Adipocyte (in vitro differentiated cells): ENCODE data around the gene ZNF181.
"Not testable (repeated sequence)": the region's sequence is repeated elsewhere in the genome, so short reads cannot be mapped to it uniquely, and the experiment has no call there.

Experiments used
- DNase-seq: peaks from one replicate; pipeline ENCODE4 v3.0.0-alpha.2; 2015; ENCODE audit warnings: low read depth
- H3K27me3 ChIP-seq: replicated peaks from 2 replicates; pipeline ENCODE4 v1.7.0; 2013; ENCODE audit warnings: mild to moderate bottlenecking, low read length, moderate library complexity; ENCODE audit not compliant: control insufficient read depth, insufficient read depth
- H3K36me3 ChIP-seq: 2 replicates; pipeline ENCODE4 v1.7.0; 2013; ENCODE audit warnings: low read length, mild to moderate bottlenecking, moderate library complexity; ENCODE audit not compliant: control insufficient read depth, insufficient read depth, severe bottlenecking
- H3K4me1 ChIP-seq: 2 replicates; pipeline ENCODE4 v1.7.0; 2013; ENCODE audit warnings: mild to moderate bottlenecking, low read length, moderate library complexity; ENCODE audit not compliant: control insufficient read depth, insufficient read depth
- H3K4me3 ChIP-seq: 2 replicates; pipeline ENCODE4 v1.7.0; 2013; ENCODE audit warnings: mild to moderate bottlenecking, low read length, moderate library complexity
- H3K9ac ChIP-seq: 2 replicates; pipeline ENCODE4 v1.7.0; 2013; ENCODE audit warnings: mild to moderate bottlenecking, low read length, moderate library complexity
- H3K9me3 ChIP-seq: 2 replicates; pipeline ENCODE4 v1.7.0; 2013; ENCODE audit warnings: mild to moderate bottlenecking, low read length, moderate library complexity; ENCODE audit not compliant: control insufficient read depth

ZNF181 gene

DNA sequence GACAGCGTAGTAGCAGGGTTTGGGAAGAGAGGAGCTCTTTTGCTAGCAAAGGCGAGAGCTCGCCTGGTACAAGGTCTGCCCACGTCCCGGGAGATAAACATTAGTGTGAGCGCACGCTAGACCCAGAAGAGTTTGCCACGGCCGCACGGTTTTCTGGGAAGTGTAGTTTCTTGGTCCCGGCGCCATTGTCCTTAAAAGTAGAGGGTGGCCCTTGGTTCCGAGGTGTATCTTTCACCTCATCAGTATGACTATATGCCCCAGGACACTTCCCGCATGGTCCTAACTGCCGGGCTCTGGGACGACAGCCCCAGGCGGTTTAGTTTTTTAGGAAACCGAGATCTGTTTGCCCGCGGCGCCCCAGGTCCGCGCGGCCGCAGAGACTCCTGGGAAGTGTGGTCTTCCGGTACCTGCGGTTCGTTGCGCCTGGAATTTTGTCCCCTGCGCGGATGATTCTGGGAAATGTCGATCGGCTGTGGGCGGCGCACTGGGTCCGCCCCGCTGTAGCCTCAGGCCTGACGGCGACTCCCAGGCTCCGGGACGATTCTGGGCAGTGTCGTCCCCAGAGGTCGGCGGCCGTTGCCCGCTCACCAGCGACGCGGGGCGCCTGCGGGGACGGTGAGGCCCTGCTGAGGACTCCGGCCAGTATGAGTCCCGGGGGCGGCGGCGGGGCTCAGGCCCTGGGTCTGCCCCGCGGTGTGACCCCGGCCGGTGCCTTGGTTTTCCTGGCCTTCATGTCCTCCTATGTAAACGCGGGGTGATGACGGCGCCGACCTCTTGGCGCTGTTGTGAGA is at the start of gene ZNF181:
Gene ZNF181, plus strand, starts transcription at position 498 of the 791 bp plus-strand sequence. CDS start 795 bp downstream, outside the sequence.
- Histone ChIP-seq H3K4me3 (peak within 1 kb of the TSS; percentile 100), H3K27me3 (no peaks in the 10 kb centered on the region), H3K4me1 (peaks cover 14% of the 10 kb centered on the region), H3K9ac (peak within 1 kb of the TSS; percentile 97), H3K9me3 (peaks cover 24% of the 10 kb centered on the region), H3K36me3 (peaks cover 34% of the 10 kb centered on the region)
- DNase-seq, result peak; percentile 95

DNA sequence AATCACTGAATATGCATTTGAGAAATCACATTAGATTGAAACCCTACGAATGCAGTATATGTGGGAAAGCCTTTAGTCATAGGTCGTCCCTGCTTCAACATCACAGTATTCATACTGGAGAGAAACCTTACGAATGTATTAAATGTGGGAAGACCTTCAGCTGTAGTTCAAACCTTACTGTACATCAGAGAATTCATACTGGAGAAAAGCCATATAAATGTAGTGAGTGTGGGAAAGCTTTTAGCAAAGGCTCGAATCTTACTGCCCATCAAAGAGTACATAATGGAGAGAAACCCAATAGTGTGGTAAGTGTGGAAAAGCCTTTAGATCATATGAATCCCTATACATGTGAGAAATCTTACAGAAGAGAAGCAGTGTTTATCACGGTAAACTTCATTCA is 48.8 kb upstream of the ZNF181 start:
- peak overlapping the region; percentile 31 for H3K4me3 ChIP-seq
- not testable (repeated sequence) for H3K9ac ChIP-seq, DNase-seq, H3K4me1 ChIP-seq, H3K27me3 ChIP-seq
- peaks cover 57% of the 10 kb centered on the region for H3K36me3 ChIP-seq
- H3K9me3 ChIP-seq, result peaks cover 77% of the 10 kb centered on the region

DNA sequence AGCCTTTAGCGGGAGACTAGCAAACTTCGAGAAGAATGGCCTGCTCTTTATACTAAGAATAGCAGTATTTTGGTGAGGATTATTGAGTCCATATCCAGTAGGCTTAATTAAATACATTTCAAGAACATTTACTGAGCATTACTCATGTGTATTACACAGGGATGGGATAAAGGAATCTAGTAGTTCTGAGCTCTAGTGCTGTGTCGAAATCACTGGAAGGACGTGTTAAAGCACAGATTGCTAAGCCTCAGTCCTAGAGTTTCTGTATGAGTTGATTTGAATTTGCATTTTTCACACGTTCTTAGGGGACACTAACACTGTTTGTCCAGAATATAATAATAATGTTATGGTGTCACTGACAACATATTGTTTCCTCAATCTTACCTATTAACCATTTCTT is 47.6 kb upstream of the ZNF181 start:
- DNase-seq, result no peak
- H3K4me3 ChIP-seq, result peak overlapping the region; percentile 24
- no peaks in the 10 kb centered on the region for H3K4me1 ChIP-seq
- no peaks in the 10 kb centered on the region for H3K27me3 ChIP-seq
- peaks cover 72% of the 10 kb centered on the region for H3K9me3 ChIP-seq
- H3K36me3 ChIP-seq, result peaks cover 45% of the 10 kb centered on the region
- H3K9ac ChIP-seq, result no peak overlapping the region

DNA sequence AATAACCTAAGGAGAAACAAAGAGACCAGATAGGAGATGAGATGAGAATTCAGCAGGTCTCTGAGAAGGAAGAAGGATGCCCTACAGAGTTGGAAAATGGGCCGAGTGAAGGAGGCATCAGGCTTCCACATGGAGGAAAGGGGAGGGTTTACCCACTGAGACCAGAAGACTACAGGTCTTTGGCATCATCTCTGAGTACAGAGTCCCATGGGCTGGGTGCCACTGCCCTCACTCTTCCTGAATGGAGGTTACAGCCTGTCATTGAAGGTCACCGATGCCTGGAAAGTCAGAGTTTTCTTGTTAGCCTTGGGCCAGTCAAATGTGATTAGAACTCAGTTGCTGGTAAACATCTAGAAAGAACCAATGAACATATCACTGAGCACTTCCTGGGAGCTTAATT is 46.7 kb upstream of the ZNF181 start:
- H3K36me3 ChIP-seq, result peaks cover 36% of the 10 kb centered on the region
- no peak overlapping the region for H3K9ac ChIP-seq
- no peak overlapping the region for H3K4me3 ChIP-seq
- DNase-seq, result no peak
- peaks cover 63% of the 10 kb centered on the region for H3K9me3 ChIP-seq
- H3K27me3 ChIP-seq, result no peaks in the 10 kb centered on the region
- no peaks in the 10 kb centered on the region for H3K4me1 ChIP-seq

DNA sequence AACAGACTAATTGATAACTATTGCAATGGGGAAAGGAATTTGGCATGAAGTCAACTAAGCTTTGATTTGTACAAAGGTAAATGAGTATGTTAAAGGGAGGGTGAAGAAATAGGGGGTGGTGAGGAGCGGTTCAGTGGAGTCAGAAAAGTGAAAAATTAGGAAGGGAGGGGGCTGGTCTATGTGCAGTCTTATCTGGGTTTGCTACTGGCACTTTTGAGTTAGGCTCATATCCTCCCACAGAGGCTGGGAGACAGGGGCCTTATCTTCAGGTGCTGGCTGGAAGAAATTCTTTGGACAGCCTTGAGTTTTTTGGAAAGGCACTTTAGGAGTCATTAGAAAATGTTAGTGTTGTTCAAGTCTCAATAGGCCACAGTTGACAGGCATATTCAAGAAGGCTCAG is 45.5 kb upstream of the ZNF181 start:
- peaks cover 24% of the 10 kb centered on the region for H3K36me3 ChIP-seq

DNA sequence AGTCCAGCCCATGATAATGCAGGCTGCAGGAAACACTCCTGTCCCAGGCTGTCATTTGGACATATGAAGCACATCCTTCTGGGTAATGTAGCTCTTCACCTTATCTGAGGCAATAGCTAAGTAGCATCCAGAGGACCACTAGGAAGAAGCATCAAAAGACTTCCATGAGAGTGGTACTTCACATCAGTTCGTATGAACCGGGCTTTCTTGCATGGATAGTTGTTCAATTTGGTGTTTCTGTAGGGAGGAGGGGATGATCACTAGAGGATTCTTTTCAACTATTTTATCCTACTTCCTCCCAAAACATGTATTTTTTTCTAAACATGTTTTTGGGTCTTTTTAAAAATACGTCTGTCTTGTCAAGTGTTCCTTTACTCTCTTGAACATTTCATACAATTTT is 43.7 kb upstream of the ZNF181 start:
- H3K4me1 ChIP-seq, result no peaks in the 10 kb centered on the region
- no peak for DNase-seq
- H3K4me3 ChIP-seq, result no peak overlapping the region
- H3K9me3 ChIP-seq, result peaks cover 35% of the 10 kb centered on the region
- peaks cover 6% of the 10 kb centered on the region for H3K36me3 ChIP-seq
- no peak overlapping the region for H3K9ac ChIP-seq
- H3K27me3 ChIP-seq, result no peaks in the 10 kb centered on the region

More for the DNA sequence above, 45.5 kb upstream of the ZNF181 start:
- Histone ChIP-seq H3K9me3 (peaks cover 51% of the 10 kb centered on the region), H3K27me3 (no peaks in the 10 kb centered on the region), H3K9ac (no peak overlapping the region), H3K4me3 (no peak overlapping the region), H3K4me1 (no peaks in the 10 kb centered on the region)
- DNase-seq, result no peak

DNA sequence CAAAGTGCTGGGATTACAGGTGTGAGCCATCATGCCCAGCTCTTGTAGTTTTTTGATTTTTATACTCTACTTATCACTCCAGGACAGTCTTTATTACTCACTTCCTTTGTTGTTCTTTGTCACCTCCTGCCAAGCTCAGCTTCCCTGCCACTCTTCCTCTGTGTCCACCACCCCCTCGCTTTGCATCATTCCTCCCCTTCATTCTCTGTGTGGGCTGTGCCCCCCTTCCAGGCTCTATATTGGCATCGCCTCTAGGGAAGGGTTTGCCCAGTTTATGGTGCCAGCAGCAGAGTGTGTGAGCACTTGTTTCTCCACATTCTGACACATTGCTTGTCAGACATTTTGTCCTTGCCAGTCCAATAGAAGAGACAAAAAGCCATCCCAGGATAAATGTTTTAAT is 41.5 kb upstream of the ZNF181 start:
- no peaks in the 10 kb centered on the region for H3K27me3 ChIP-seq
- H3K4me3 ChIP-seq, result no peak overlapping the region
- H3K4me1 ChIP-seq, result no peaks in the 10 kb centered on the region
- H3K9ac ChIP-seq, result no peak overlapping the region
- DNase-seq, result no peak
- H3K9me3 ChIP-seq, result peaks cover 14% of the 10 kb centered on the region
- no peaks in the 10 kb centered on the region for H3K36me3 ChIP-seq

DNA sequence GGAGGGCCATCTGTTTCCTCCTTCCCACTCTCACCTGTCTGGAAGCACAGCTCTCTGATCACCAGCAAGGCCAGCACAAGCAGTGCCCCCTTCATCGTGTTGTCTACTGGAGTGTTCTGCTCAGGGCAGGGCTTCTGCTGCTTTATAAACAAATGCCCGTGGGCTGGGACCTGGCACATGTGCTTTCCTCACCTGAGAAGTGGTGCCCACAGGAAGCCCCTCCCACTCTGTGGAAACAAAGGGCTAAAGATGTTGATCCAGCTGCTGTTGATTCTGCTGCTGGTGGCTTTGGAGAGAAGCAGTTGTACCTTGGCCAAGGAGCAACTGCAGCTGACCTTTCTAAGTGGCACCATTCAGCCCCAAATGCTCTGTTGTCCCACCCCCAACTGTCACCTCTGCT is 26.4 kb upstream of the ZNF181 start:
- Histone ChIP-seq H3K4me3 (no peak overlapping the region), H3K27me3 (no peaks in the 10 kb centered on the region), H3K36me3 (no peaks in the 10 kb centered on the region), H3K9ac (no peak overlapping the region), H3K9me3 (no peaks in the 10 kb centered on the region), H3K4me1 (no peaks in the 10 kb centered on the region)
- no peak for DNase-seq

DNA sequence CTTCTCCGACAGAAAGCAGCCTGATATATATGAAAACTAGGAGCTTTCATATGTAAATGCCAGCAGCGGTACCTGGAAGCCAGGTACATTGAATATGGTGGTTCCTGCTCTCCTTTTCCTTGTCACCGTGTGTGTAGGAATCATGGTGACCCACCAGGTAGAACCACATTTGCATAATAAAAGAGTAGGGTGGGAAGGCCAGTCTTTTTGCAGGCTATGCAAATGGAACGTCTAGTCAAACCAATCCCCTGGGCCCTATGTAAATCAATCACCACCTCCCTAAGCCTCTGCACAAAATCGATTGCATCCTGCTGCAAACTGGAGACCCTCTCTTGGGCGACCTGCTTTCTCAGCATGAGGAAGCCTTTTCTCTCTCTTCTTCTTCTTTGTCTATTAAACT is 22.2 kb upstream of the ZNF181 start:
- Histone ChIP-seq H3K27me3 (no peaks in the 10 kb centered on the region), H3K9me3 (peaks cover 20% of the 10 kb centered on the region), H3K36me3 (no peaks in the 10 kb centered on the region), H3K9ac (no peak overlapping the region), H3K4me1 (no peaks in the 10 kb centered on the region), H3K4me3 (no peak overlapping the region)
- DNase-seq, result no peak

DNA sequence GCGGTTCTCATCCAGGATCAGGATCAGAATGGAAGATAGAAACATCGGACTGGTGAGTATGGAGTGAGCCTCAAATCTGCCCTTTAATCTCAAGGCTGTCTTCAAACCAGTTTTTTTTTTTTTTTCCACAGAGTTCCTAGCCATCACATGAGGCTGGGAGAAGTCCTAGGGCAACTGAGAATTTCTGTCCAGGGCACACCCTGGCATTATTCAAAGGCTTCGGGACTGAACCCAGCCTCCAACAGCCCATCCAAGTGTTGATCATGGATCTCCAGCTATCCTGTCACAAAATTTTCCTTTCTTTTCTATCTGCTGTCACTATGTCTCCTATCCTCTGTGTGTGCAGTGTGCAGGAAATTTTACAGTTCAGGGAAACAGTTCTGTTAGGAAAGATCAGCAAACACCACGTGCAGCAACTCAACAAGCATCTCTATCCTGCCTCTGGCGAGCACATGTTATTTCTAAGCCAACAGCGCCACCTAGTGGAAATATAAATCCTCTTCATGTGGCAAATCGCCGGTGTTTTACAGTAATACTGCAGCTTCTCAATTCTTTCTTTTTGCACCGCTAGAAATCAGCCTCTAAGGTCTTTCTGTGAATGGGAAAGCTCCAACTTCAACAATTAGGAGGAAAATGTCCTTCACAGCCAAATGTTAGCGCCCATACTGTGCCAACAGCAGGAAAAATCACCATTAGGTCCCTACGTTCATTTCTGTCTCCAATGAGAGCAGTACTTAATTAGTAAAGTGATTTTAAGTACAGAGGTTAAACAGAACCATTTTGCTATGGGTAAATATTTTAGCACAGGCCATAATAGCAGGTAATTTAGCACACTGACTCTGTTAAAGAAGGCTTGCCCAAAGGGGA is 21.4 kb upstream of the ZNF181 start:
- no peaks in the 10 kb centered on the region for H3K4me1 ChIP-seq
- DNase-seq, result peak; percentile 93
- no peaks in the 10 kb centered on the region for H3K36me3 ChIP-seq
- no peaks in the 10 kb centered on the region for H3K27me3 ChIP-seq
- H3K9ac ChIP-seq, result no peak overlapping the region
- H3K9me3 ChIP-seq, result peaks cover 20% of the 10 kb centered on the region
- no peak overlapping the region for H3K4me3 ChIP-seq

DNA sequence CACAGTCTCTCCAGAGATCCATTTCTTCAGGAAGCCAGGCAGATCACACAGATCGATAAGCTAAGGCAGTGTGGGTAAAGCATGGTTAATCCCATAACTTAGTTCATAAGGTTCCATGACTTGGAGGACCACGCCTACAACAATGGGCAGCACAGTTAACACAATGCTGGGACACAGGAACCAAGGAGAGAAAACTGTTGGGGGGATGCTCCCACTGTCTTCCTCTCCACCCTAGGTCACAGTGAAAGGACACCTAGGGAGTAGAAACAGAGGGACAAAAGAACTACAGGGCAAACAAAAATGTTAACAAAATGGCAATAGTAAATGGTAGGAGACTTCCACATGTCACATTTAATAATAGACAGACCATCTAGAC is 20.8 kb upstream of the ZNF181 start:
- H3K9me3 ChIP-seq, result peaks cover 20% of the 10 kb centered on the region
- DNase-seq, result no peak

More for the DNA sequence above, 20.8 kb upstream of the ZNF181 start:
- Histone ChIP-seq H3K4me3 (no peak overlapping the region), H3K4me1 (no peaks in the 10 kb centered on the region), H3K36me3 (no peaks in the 10 kb centered on the region), H3K9ac (no peak overlapping the region), H3K27me3 (no peaks in the 10 kb centered on the region)
